ENCODE data around the gene ELK3. TPM values are rescaled to one million over a fixed set of nuclear protein-coding genes. Genes with fewer than 3 reads are reported as not detected.

The ELK3 gene
- total RNA-seq, 1 donor from 2014 or later: 60.8 TPM

- no peaks in the 10 kb centered on the region for H3K9me3 Mint-ChIP-seq
- H3K4me3 Mint-ChIP-seq: no peak overlapping the region
- no peaks in the 10 kb centered on the region for H3K27me3 Mint-ChIP-seq
- DNase-seq (no peak), ATAC-seq (ENCODE audit: low read depth) (no peak)
- peaks cover 86% of the 10 kb centered on the region for H3K36me3 Mint-ChIP-seq (ENCODE audit: low read depth)
- intact Hi-C loops (cut with micrococcal nuclease): loop anchor here (5.0 kb wide), 1 partner anchor 48 kb away; no protein-coding TSS in a partner anchor
- peak overlapping the region; percentile 30 for H3K27ac Mint-ChIP-seq
- CTCF ChIA-PET: interaction anchor here (0.6 to 2.5 kb wide), 2 partner anchors 31 to 268 kb away, joined by 3 to 6 read pairs; no protein-coding TSS in a partner anchor
- peaks cover 19% of the 10 kb centered on the region for H3K4me1 Mint-ChIP-seq
- no peak for TF ChIP-seq CTCF (IDR thresholded peaks at IDR 0.05)
- POLR2A ChIA-PET: no interaction called here
These were observed 55.3 kb downstream of the ELK3 start for GRCh38 chr12:96249196-96250118.

- no peak for TF ChIP-seq CTCF (IDR thresholded peaks at IDR 0.05)
- ATAC-seq (ENCODE audit: low read depth) (no peak), DNase-seq (no peak)
- Mint-ChIP-seq H3K4me1 (peaks cover 20% of the 10 kb centered on the region), H3K27me3 (no peaks in the 10 kb centered on the region), H3K36me3 (ENCODE audit: low read depth) (peaks cover 82% of the 10 kb centered on the region), H3K4me3 (no peak overlapping the region), H3K27ac (no peak overlapping the region), H3K9me3 (no peaks in the 10 kb centered on the region)
- CTCF ChIA-PET: interaction anchor here (0.6 to 2.5 kb wide), 2 partner anchors 32 to 267 kb away, joined by 3 to 6 read pairs; no protein-coding TSS in a partner anchor
- intact Hi-C loops (cut with micrococcal nuclease): loop anchor here (5.0 kb wide), 1 partner anchor 47 kb away; no protein-coding TSS in a partner anchor
- POLR2A ChIA-PET: no interaction called here
These were observed 56.0 kb downstream of the ELK3 start for GRCh38 chr12:96250119-96250685.

- Mint-ChIP-seq H3K4me1 (peaks cover 16% of the 10 kb centered on the region), H3K36me3 (ENCODE audit: low read depth) (peaks cover 42% of the 10 kb centered on the region), H3K27ac (no peak overlapping the region), H3K27me3 (no peaks in the 10 kb centered on the region), H3K9me3 (no peaks in the 10 kb centered on the region), H3K4me3 (no peak overlapping the region)
- no peak for TF ChIP-seq CTCF (IDR thresholded peaks at IDR 0.05)
- ATAC-seq (ENCODE audit: low read depth) (no peak), DNase-seq (no peak)
- intact Hi-C loops (cut with micrococcal nuclease): no loop called here
- CTCF ChIA-PET: no interaction called here
- POLR2A ChIA-PET: no interaction called here
These were observed 60.9 kb downstream of the ELK3 start for GRCh38 chr12:96255077-96255476.

GRCh38 chr12:96256672-96257361, 62.6 kb downstream of the ELK3 start:
- TF ChIP-seq CTCF (IDR thresholded peaks at IDR 0.05): no peak
- H3K27me3 Mint-ChIP-seq: no peaks in the 10 kb centered on the region
- H3K4me3 Mint-ChIP-seq: no peak overlapping the region
- H3K27ac Mint-ChIP-seq: no peak overlapping the region
- ChIA-PET CTCF (no interaction called here), POLR2A (no interaction called here)
- no peak for DNase-seq
- no peak for ATAC-seq (ENCODE audit: low read depth)
- H3K4me1 Mint-ChIP-seq: peaks cover 6% of the 10 kb centered on the region
- intact Hi-C loops (cut with micrococcal nuclease): no loop called here
- H3K9me3 Mint-ChIP-seq: no peaks in the 10 kb centered on the region
- peaks cover 41% of the 10 kb centered on the region for H3K36me3 Mint-ChIP-seq (ENCODE audit: low read depth)

All from activated B cell treated with CpG ODN at 0.5 μM for 24 hours (primary cell).